Measurements from ENCODE around the gene USP11. TPM values are rescaled to one million over a fixed set of nuclear protein-coding genes. Genes with fewer than 3 reads are reported as not detected.

Gene USP11
- total RNA-seq, 1 donor from 2014 or later, result 27.3 TPM

DNA sequence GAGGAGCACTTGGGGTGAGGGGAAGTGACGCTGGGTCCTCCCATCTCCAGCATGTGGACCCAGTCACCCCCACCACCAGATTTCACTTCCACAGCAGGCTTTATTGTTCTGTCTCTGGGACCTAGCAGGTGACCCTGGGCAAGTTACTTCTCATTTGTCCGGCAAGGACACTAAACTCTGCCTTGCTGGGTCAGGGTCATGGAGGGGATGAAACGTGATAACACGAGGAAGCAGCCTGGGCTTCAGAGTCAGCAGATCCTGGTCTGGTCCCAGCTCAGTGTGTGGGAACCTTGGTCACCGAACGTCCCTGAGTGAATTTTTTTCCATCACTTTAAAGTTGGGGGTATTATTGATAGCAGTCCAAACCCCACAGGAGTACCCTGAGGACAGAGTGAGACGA is 35.3 kb upstream of the USP11 start:
- H3K4me1 Mint-ChIP-seq, result peaks cover 29% of the 10 kb centered on the region
- intact Hi-C loops (cut with micrococcal nuclease), result loop anchor here (10.0 kb wide), 1 partner anchor 457 kb away; the partner anchor contains the start of genes ELK1 and UXT
- no peak for DNase-seq
- no peaks in the 10 kb centered on the region for H3K27me3 Mint-ChIP-seq
- H3K9me3 Mint-ChIP-seq, result no peaks in the 10 kb centered on the region
- peaks cover 63% of the 10 kb centered on the region for H3K36me3 Mint-ChIP-seq (ENCODE audit: low read depth)
- H3K4me3 Mint-ChIP-seq, result no peak overlapping the region
- H3K27ac Mint-ChIP-seq, result peak overlapping the region; percentile 82

DNA sequence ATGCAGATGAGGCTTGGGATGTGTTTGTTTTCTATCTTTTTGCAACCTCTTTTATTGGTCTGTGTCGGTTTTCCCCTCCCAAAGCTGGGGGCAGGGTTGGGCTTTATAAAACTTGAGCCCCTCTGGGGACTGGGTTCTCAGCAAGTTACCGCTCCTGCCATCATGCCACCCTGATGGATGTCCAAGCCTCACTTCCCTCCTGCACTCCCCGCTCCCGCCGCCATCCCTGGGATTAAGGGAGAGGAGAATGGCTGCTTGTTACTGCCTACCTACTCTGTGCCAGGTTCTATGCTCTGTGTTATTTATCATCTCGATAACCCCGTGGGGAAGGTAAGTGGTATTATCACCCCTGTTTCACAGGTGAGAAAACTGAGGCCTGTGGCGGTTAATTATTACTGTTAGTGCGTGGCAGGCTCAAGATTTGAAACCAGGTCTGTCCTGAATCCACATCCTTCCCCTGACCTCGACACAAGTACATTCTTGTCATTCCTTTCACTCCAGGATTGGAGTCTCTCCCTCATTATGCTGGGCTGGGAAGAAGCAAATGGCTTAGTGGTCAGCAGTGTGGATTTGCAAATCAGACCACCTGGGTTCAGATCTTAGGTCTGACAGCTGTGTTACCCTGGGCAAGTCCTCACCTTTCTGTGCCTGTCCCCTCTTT is 34.7 kb upstream of the USP11 start:
- DNase-seq, result no peak
- peaks cover 64% of the 10 kb centered on the region for H3K36me3 Mint-ChIP-seq (ENCODE audit: low read depth)
- peak overlapping the region; percentile 8 for H3K27ac Mint-ChIP-seq
- peaks cover 27% of the 10 kb centered on the region for H3K4me1 Mint-ChIP-seq
- intact Hi-C loops (cut with micrococcal nuclease), result loop anchor here (10.0 kb wide), 1 partner anchor 457 kb away; the partner anchor contains the start of genes ELK1 and UXT
- no peak overlapping the region for H3K4me3 Mint-ChIP-seq
- no peaks in the 10 kb centered on the region for H3K9me3 Mint-ChIP-seq
- H3K27me3 Mint-ChIP-seq, result no peaks in the 10 kb centered on the region

DNA sequence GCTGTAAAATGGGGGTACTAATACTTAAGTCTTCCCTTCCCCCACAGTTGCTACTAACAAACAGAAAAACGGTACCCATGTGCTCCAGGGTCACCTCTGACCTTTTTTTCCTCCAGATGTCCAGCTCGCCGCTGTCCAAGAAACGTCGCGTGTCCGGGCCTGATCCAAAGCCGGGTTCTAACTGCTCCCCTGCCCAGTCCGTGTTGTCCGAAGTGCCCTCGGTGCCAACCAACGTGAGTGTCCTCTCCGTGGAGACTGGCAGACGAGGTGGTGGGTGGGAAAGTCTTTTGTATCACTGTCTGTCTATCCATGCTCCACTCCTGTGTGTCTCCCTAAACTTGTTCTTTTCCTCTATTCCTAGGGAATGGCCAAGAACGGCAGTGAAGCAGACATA is 34.1 kb upstream of the USP11 start:
- H3K9me3 Mint-ChIP-seq, result no peaks in the 10 kb centered on the region

DNA sequence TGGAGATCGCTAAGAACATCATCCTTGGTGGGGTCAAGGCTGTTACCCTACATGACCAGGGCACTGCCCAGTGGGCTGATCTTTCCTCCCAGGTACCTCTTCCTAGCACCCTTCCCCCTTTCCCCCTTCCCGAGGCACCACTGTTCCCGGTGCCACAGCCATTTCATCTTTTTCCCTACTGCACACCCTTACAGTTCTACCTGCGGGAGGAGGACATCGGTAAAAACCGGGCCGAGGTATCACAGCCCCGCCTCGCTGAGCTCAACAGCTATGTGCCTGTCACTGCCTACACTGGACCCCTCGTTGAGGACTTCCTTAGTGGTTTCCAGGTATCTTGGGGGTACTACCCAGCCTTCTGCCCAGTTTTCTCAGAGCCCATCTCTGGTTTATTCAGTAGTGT is 33.5 kb upstream of the USP11 start:
- Mint-ChIP-seq H3K36me3 (ENCODE audit: low read depth) (peaks cover 72% of the 10 kb centered on the region), H3K27me3 (no peaks in the 10 kb centered on the region), H3K4me3 (no peak overlapping the region), H3K4me1 (peaks cover 25% of the 10 kb centered on the region), H3K27ac (no peak overlapping the region), H3K9me3 (no peaks in the 10 kb centered on the region)
- no peak for DNase-seq
- intact Hi-C loops (cut with micrococcal nuclease), result loop anchor here (10.0 kb wide), 1 partner anchor 456 kb away; the partner anchor contains the start of genes ELK1 and UXT

More for the DNA sequence above, 34.1 kb upstream of the USP11 start:
- no peak for DNase-seq
- no peaks in the 10 kb centered on the region for H3K27me3 Mint-ChIP-seq
- intact Hi-C loops (cut with micrococcal nuclease), result loop anchor here (10.0 kb wide), 1 partner anchor 456 kb away; the partner anchor contains the start of genes ELK1 and UXT
- peaks cover 25% of the 10 kb centered on the region for H3K4me1 Mint-ChIP-seq
- H3K36me3 Mint-ChIP-seq (ENCODE audit: low read depth), result peaks cover 67% of the 10 kb centered on the region
- H3K4me3 Mint-ChIP-seq, result no peak overlapping the region
- H3K27ac Mint-ChIP-seq, result peak overlapping the region; percentile 8

DNA sequence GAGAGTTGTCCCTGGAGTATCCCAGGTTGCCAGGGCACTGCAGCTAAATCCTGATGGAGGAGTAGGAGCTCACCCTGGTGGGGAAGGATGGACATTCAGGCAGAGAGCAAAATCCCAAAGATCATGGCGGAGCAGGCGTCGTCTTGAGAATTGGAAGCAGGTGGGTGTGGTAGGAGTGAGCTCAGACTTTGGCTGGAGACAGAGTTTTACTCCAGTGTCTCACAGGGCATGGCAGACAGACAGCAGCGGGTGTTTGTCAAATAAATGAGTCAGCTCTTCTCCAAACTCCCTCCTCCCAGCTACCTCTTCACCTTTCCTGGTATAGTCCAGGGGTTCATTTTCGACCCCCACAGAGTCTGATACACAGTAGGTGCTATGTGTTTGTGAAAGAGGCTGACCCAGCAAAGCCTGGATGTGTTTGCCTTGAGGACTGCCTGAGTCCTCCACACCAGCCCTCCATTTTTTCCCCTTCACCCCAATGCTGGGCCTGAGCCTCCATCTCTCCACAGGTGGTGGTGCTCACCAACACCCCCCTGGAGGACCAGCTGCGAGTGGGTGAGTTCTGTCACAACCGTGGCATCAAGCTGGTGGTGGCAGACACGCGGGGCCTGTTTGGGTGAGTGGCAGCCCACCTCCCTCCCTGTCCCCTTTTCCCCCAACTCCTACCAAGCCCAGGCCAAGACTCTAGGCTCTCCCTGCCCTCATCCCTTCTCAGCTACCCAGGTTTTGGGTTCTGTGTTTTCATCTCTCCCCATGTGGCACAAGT is 32.2 kb upstream of the USP11 start:
- Mint-ChIP-seq H3K27ac (peak overlapping the region; percentile 53), H3K4me3 (no peak overlapping the region), H3K27me3 (no peaks in the 10 kb centered on the region), H3K36me3 (ENCODE audit: low read depth) (peaks cover 73% of the 10 kb centered on the region), H3K9me3 (no peaks in the 10 kb centered on the region), H3K4me1 (peaks cover 21% of the 10 kb centered on the region)
- no peak for DNase-seq
- intact Hi-C loops (cut with micrococcal nuclease), result no loop called here

DNA sequence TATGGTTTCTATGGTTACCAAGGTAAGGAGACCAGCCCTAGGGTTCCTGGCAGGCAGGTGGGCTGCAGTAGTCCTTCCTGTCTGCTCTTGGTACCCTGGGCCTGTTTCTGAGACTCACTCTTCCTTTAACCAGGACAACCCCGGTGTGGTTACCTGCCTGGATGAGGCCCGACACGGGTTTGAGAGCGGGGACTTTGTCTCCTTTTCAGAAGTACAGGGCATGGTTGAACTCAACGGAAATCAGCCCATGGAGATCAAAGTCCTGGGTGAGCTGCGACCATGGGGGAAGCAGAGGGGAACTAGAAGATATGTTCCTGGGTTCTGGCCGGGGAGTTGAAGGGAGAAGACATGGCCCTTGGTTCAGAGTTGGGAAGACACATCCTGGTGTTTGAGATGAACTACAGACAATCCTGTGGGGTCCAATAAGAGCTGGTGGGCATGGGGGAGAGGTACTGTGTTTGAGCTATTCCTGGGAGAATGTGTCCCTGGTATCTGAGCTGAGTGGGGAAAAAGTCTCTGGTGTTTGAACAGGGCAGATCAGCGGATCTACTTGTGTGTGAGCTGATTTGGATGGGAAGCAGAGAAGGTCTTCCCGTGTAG is 31.4 kb upstream of the USP11 start:
- peaks cover 12% of the 10 kb centered on the region for H3K4me1 Mint-ChIP-seq
- H3K27ac Mint-ChIP-seq, result no peak overlapping the region
- peaks cover 69% of the 10 kb centered on the region for H3K36me3 Mint-ChIP-seq (ENCODE audit: low read depth)
- H3K27me3 Mint-ChIP-seq, result no peaks in the 10 kb centered on the region
- no peaks in the 10 kb centered on the region for H3K9me3 Mint-ChIP-seq
- DNase-seq, result no peak
- no peak overlapping the region for H3K4me3 Mint-ChIP-seq
- intact Hi-C loops (cut with micrococcal nuclease), result no loop called here

DNA sequence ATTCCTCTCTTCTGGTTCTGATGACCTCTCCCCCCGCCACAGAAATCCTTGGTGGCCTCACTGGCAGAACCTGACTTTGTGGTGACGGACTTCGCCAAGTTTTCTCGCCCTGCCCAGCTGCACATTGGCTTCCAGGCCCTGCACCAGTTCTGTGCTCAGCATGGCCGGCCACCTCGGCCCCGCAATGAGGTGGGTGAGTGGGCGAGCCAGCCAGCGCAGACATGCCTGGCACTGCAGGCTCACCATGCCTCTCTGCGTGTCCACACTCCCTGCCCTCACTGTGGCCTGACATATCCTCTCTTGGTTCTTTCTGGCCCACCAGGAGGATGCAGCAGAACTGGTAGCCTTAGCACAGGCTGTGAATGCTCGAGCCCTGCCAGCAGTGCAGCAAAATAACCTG is 30.5 kb upstream of the USP11 start:
- Mint-ChIP-seq H3K27me3 (no peaks in the 10 kb centered on the region), H3K4me3 (no peak overlapping the region), H3K4me1 (peaks cover 4% of the 10 kb centered on the region), H3K27ac (no peak overlapping the region), H3K9me3 (no peaks in the 10 kb centered on the region), H3K36me3 (ENCODE audit: low read depth) (peaks cover 71% of the 10 kb centered on the region)
- intact Hi-C loops (cut with micrococcal nuclease), result no loop called here
- DNase-seq, result no peak

DNA sequence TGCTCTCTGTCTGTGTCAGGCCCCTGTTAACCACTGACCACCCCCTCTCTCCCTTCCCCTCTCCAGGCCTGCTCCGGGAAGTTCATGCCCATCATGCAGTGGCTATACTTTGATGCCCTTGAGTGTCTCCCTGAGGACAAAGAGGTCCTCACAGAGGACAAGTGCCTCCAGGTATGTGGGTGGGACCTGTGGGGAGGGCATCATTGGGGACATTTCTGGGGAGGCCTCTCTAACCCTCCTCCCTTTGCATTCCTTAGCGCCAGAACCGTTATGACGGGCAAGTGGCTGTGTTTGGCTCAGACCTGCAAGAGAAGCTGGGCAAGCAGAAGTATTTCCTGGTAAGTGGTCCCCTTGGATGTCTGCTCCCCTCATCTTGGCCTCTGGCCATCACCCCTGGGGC is 29.9 kb upstream of the USP11 start:
- no peaks in the 10 kb centered on the region for H3K9me3 Mint-ChIP-seq
- no peak for DNase-seq
- intact Hi-C loops (cut with micrococcal nuclease), result no loop called here
- H3K36me3 Mint-ChIP-seq (ENCODE audit: low read depth), result peaks cover 70% of the 10 kb centered on the region
- H3K4me3 Mint-ChIP-seq, result no peak overlapping the region
- H3K4me1 Mint-ChIP-seq, result peaks cover 4% of the 10 kb centered on the region
- no peaks in the 10 kb centered on the region for H3K27me3 Mint-ChIP-seq
- no peak overlapping the region for H3K27ac Mint-ChIP-seq

DNA sequence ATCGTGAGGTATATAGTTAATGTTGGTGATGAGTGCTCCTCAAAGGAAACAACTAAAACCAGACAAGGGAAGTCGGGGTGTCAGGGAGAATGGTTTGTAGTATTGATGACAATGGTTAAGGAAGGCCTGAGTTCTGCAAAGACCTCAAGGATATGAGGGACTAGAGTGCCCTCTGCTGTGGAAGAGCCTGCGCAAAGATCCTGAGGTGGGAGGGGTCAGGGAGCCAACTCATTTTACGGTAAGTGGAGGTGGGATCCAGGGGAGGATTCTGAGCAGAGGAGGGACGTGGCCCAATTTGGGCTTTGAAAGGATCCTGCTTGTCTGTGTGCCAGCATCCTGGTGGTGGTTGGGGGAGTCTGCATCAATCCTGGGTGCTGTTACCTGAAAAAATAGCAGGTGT is 27.8 kb upstream of the USP11 start:
- peaks cover 4% of the 10 kb centered on the region for H3K4me1 Mint-ChIP-seq
- no peak overlapping the region for H3K4me3 Mint-ChIP-seq
- no peaks in the 10 kb centered on the region for H3K27me3 Mint-ChIP-seq
- peaks cover 63% of the 10 kb centered on the region for H3K36me3 Mint-ChIP-seq (ENCODE audit: low read depth)
- DNase-seq, result no peak
- H3K9me3 Mint-ChIP-seq, result no peaks in the 10 kb centered on the region
- H3K27ac Mint-ChIP-seq, result no peak overlapping the region
- intact Hi-C loops (cut with micrococcal nuclease), result no loop called here

DNA sequence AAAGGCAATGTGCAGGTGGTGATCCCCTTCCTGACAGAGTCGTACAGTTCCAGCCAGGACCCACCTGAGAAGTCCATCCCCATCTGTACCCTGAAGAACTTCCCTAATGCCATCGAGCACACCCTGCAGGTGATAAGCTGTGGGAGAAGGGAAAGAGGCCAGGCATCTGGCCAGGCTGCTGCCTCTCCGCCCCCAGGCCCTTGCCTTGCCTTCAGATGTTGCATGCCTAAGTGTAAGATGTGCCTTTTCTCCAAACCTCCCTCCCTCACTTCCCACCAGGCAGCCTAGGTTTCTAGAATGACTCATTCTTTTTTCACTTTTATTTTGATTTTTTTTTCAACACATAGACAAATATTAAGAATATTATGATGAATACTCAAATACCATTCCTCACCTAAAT is 26.5 kb upstream of the USP11 start:
- H3K36me3 Mint-ChIP-seq (ENCODE audit: low read depth), result peaks cover 52% of the 10 kb centered on the region

DNA sequence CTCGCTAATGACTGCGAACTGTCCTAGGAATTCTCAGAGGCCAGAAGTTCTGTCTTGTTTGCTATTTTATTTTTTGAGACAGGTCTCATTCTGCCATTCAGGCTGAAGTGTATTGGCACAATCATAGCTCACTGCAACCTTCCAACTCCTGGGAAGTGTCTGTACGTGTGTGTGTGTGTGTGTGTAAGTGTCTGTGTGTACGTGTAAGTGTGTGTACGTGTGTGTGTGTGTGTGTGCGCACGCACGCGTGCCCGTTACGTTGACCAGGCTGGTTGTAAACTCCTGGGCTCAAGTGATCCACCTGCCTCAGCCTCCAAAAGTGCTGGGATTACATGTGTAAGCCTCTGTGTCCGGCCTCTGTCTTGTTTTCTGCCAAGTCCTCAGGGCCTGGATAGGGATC is 24.7 kb upstream of the USP11 start:
- no peak overlapping the region for H3K4me3 Mint-ChIP-seq
- H3K9me3 Mint-ChIP-seq, result no peaks in the 10 kb centered on the region
- DNase-seq, result no peak
- peaks cover 57% of the 10 kb centered on the region for H3K36me3 Mint-ChIP-seq (ENCODE audit: low read depth)
- intact Hi-C loops (cut with micrococcal nuclease), result no loop called here
- H3K27me3 Mint-ChIP-seq, result no peaks in the 10 kb centered on the region
- no peak overlapping the region for H3K27ac Mint-ChIP-seq
- peaks cover 4% of the 10 kb centered on the region for H3K4me1 Mint-ChIP-seq

More for the DNA sequence above, 26.5 kb upstream of the USP11 start:
- Mint-ChIP-seq H3K27me3 (no peaks in the 10 kb centered on the region), H3K4me1 (peaks cover 4% of the 10 kb centered on the region), H3K4me3 (no peak overlapping the region), H3K9me3 (no peaks in the 10 kb centered on the region), H3K27ac (peak overlapping the region; percentile 48)
- DNase-seq, result no peak
- intact Hi-C loops (cut with micrococcal nuclease), result no loop called here

DNA sequence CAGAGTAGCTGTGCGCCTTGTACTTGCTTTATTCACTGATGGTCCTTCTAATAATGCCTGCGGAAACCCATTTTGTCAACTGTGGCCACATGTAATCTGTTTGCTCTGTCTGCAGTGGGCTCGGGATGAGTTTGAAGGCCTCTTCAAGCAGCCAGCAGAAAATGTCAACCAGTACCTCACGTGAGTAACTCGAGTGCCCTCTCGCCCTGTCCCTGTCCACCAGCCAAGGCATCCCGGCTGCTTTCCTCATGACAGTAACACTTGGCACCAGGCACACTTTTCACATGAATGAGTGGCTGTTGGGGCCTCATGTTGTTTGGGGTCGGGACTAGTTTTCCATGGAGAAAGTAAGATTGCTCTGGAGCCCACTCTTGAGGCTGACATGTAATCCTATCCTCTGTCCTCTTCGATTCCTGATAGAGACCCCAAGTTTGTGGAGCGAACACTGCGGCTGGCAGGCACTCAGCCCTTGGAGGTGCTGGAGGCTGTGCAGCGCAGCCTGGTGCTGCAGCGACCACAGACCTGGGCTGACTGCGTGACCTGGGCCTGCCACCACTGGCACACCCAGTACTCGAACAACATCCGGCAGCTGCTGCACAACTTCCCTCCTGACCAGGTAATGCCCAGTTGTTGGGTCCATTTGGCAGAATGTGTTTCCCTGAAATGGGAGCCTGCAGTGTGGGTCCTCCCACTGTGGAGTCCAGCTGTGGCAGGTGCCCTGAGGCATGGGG is 23.1 kb upstream of the USP11 start:
- H3K27me3 Mint-ChIP-seq, result no peaks in the 10 kb centered on the region
- peaks cover 5% of the 10 kb centered on the region for H3K4me1 Mint-ChIP-seq
- H3K9me3 Mint-ChIP-seq, result no peaks in the 10 kb centered on the region
- no peak overlapping the region for H3K27ac Mint-ChIP-seq
- DNase-seq, result no peak
- intact Hi-C loops (cut with micrococcal nuclease), result no loop called here
- H3K36me3 Mint-ChIP-seq (ENCODE audit: low read depth), result peaks cover 57% of the 10 kb centered on the region
- H3K4me3 Mint-ChIP-seq, result no peak overlapping the region

DNA sequence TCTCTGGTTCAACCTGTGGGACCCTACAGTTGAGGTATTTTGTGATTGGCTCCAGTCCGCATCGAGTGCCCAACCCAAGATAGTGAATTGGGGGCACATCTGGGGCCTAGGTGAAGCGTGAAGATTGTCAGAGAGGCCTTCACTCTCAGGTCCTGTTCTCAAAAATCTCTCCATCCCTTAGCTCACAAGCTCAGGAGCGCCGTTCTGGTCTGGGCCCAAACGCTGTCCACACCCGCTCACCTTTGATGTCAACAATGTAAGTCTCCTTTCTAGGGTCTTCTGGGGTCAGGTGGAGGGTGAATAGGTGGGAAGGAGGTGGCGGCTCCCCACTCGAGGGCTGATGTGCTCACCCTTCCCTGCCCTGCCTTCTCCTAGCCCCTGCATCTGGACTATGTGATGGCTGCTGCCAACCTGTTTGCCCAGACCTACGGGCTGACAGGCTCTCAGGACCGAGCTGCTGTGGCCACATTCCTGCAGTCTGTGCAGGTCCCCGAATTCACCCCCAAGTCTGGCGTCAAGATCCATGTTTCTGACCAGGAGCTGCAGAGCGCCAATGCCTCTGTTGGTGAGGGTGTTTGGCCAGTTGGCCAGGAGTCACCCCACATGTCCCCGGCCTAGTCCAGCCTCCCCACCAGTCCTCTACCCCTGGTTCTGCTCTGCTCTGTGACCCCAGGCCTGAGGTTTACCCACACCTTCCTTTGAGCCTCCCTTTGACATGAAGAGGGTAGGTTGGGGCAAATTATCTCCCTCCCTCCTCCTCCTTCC is 22.0 kb upstream of the USP11 start:
- H3K4me3 Mint-ChIP-seq, result no peak overlapping the region

More for the DNA sequence above, 22.0 kb upstream of the USP11 start:
- peaks cover 62% of the 10 kb centered on the region for H3K36me3 Mint-ChIP-seq (ENCODE audit: low read depth)
- no peaks in the 10 kb centered on the region for H3K9me3 Mint-ChIP-seq
- no peaks in the 10 kb centered on the region for H3K27me3 Mint-ChIP-seq
- no peak for DNase-seq
- intact Hi-C loops (cut with micrococcal nuclease), result no loop called here
- peaks cover 2% of the 10 kb centered on the region for H3K4me1 Mint-ChIP-seq
- H3K27ac Mint-ChIP-seq, result no peak overlapping the region
